ENCODE data around the gene TNRC6A.
"Not testable (repeated sequence)": the region's sequence is repeated elsewhere in the genome, so short reads cannot be mapped to it uniquely, and the experiment has no call there.

TNRC6A gene

DNA sequence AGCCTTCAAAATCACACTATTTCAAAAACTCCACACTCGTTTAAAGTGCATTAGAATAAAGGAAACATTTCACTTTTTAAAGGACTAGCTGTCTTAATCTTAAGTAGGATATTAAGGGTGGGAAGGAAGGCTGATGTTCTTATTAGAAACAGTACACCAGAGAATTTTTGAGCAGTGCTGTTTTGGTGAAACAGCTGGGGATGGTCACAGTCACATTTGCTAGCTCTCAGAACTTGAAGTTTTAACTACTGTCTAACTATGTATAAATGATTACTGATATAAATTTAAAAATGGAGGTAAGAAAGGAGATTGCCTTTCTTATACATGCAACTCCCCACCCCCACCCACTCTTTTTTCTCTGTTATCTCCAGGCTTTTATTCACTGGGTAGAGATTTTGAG, 77.8 kb downstream of the TNRC6A start:
- no peak for TF ChIP-seq EZH2phosphoT487 (IDR thresholded peaks at IDR 0.05; ENCODE audit: low read depth)
- TF ChIP-seq, protein P1, sequence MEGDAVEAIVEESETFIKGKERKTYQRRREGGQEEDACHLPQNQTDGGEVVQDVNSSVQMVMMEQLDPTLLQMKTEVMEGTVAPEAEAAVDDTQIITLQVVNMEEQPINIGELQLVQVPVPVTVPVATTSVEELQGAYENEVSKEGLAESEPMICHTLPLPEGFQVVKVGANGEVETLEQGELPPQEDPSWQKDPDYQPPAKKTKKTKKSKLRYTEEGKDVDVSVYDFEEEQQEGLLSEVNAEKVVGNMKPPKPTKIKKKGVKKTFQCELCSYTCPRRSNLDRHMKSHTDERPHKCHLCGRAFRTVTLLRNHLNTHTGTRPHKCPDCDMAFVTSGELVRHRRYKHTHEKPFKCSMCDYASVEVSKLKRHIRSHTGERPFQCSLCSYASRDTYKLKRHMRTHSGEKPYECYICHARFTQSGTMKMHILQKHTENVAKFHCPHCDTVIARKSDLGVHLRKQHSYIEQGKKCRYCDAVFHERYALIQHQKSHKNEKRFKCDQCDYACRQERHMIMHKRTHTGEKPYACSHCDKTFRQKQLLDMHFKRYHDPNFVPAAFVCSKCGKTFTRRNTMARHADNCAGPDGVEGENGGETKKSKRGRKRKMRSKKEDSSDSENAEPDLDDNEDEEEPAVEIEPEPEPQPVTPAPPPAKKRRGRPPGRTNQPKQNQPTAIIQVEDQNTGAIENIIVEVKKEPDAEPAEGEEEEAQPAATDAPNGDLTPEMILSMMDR (IDR thresholded peaks at IDR 0.05; ENCODE audit: low read depth, low read length), result no peak
- Histone ChIP-seq H3K27me3 (ENCODE audit: low read depth, low read length) (no peaks in the 10 kb centered on the region), H4K20me1 (ENCODE audit: insufficient read depth, low read length) (no peaks in the 10 kb centered on the region)

DNA sequence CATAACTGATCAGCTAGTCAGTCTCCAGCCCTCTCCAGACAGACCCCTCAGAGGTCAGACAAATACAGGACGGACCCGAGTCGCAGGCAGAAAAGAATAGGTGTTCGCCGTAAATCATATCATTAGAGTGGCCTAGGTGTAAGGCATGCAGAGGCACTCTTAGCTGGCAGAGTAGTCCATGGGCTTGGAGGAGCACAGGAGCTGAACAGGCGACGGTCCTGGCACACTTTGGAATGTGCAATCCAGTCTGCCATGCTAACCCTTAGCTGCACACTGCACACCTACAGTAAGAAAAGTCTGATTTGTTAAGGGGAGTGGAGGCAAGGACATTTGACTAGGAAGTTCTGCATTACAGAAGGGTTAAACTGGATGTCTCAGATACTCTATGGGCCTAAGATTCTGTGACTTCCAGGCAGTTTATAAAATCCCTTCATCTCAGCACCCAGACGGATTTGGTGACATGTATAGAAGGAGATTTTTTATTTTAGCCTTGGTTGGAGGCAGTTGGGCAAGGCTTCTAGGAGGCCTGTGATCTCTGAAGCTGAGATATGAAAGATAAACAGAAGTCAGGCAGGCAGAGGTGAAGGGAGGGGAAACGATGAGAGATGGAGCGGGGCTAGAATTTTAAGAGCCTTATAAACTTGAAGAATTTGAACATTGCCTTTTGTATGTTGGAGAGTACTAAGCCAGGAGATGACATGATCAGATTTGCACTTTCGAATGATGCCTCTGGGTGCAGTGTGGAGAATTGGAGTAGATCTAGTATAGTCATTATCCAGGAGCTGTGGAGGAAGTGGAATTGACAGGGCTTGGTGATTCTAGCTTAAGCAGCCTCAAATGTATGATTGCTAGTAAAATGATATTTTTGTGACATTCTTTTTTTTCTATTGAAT, 81.7 kb downstream of the TNRC6A start:
- Histone ChIP-seq H3K4me3 (ENCODE audit: low read length) (no peak overlapping the region), H3K27ac (ENCODE audit: low read length) (no peak overlapping the region), H2AFZ (ENCODE audit: low read depth, low read length) (no peak overlapping the region), H4K20me1 (ENCODE audit: insufficient read depth, low read length) (no peaks in the 10 kb centered on the region), H3K79me2 (ENCODE audit: low read length) (no peaks in the 10 kb centered on the region), H3K4me2 (ENCODE audit: low read length) (no peak overlapping the region), H3K36me3 (replicated peaks; ENCODE audit: low read depth, low read length) (peaks cover 62% of the 10 kb centered on the region), H3K9me3 (ENCODE audit: insufficient read depth, low read length) (no peaks in the 10 kb centered on the region), H3K9ac (ENCODE audit: low read length) (no peak overlapping the region), H3K4me1 (ENCODE audit: low read length) (no peaks in the 10 kb centered on the region), H3K27me3 (ENCODE audit: low read depth, low read length) (no peaks in the 10 kb centered on the region)
- no peak for TF ChIP-seq EZH2phosphoT487 (IDR thresholded peaks at IDR 0.05; ENCODE audit: low read depth)
- TF ChIP-seq, protein P1 (IDR thresholded peaks at IDR 0.05; ENCODE audit: low read depth, low read length), result no peak

More for the DNA sequence above, 77.8 kb downstream of the TNRC6A start:
- Histone ChIP-seq H3K4me2 (ENCODE audit: low read length) (no peak overlapping the region), H3K36me3 (replicated peaks; ENCODE audit: low read depth, low read length) (peaks cover 62% of the 10 kb centered on the region), H3K27ac (ENCODE audit: low read length) (no peak overlapping the region), H3K4me3 (ENCODE audit: low read length) (no peak overlapping the region), H3K4me1 (ENCODE audit: low read length) (no peaks in the 10 kb centered on the region), H3K9me3 (ENCODE audit: insufficient read depth, low read length) (no peaks in the 10 kb centered on the region), H3K9ac (ENCODE audit: low read length) (no peak overlapping the region), H2AFZ (ENCODE audit: low read depth, low read length) (no peak overlapping the region), H3K79me2 (ENCODE audit: low read length) (no peaks in the 10 kb centered on the region)

DNA sequence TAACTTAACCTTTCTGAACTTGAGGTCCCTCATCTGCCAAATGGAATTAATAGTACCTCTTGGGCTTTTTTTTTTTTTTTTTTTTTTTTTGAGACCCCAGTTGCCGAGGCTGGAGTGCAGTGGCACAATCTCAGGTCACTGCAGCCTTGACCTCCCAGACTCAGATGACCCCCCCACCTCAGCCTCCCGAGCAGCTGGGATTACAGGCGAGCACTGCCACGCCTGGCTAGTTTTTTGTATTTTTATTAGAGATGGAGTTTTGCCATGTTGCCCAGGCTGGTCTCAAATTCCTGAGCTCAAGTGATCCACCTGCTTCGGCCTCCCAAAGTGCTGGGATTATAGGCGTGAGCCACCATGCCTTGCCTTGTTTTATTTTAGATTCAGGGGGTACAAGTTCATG, 83.4 kb downstream of the TNRC6A start:
- H4K20me1 ChIP-seq (ENCODE audit: insufficient read depth, low read length); H3K27me3 ChIP-seq (ENCODE audit: low read depth, low read length); H2AFZ ChIP-seq (ENCODE audit: low read depth, low read length); H3K4me2 ChIP-seq (ENCODE audit: low read length); H3K27ac ChIP-seq (ENCODE audit: low read length); H3K4me3 ChIP-seq (ENCODE audit: low read length); H3K9ac ChIP-seq (ENCODE audit: low read length); H3K4me1 ChIP-seq (ENCODE audit: low read length); H3K79me2 ChIP-seq (ENCODE audit: low read length); H3K9me3 ChIP-seq (ENCODE audit: insufficient read depth, low read length): not testable (repeated sequence)
- peaks cover 61% of the 10 kb centered on the region for H3K36me3 ChIP-seq (replicated peaks; ENCODE audit: low read depth, low read length)

DNA sequence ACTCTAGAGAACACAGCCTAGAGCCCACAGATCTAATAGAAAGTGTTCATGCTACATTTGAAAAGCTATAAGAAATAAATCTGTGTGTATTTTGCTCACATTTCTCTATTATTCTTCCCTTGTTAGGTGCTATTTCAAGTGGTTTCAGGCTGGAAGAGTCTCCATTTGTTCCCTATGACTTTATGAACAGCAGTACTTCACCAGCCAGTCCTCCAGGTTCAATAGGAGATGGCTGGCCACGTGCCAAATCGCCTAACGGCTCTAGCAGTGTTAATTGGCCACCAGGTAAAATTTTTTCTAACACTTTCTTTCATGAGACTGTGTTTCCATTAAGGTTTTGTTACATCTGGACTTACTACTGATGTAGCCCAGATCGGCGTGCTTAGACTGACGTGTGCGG, 85.6 kb downstream of the TNRC6A start:
- no peak for TF ChIP-seq EZH2phosphoT487 (IDR thresholded peaks at IDR 0.05; ENCODE audit: low read depth)
- TF ChIP-seq, protein P1 (IDR thresholded peaks at IDR 0.05; ENCODE audit: low read depth, low read length), result no peak
- Histone ChIP-seq H3K27ac (ENCODE audit: low read length) (no peak overlapping the region), H3K9me3 (ENCODE audit: insufficient read depth, low read length) (no peaks in the 10 kb centered on the region), H4K20me1 (ENCODE audit: insufficient read depth, low read length) (no peaks in the 10 kb centered on the region), H3K4me1 (ENCODE audit: low read length) (no peaks in the 10 kb centered on the region), H3K27me3 (ENCODE audit: low read depth, low read length) (no peaks in the 10 kb centered on the region), H3K4me3 (ENCODE audit: low read length) (no peak overlapping the region), H3K36me3 (replicated peaks; ENCODE audit: low read depth, low read length) (peaks cover 64% of the 10 kb centered on the region), H3K9ac (ENCODE audit: low read length) (no peak overlapping the region), H2AFZ (ENCODE audit: low read depth, low read length) (no peak overlapping the region), H3K4me2 (ENCODE audit: low read length) (no peak overlapping the region), H3K79me2 (ENCODE audit: low read length) (no peaks in the 10 kb centered on the region)
